Parathyroid adenoma (tissue), 2 donors: ENCODE results near the gene DAB2IP.

Source experiments
- H2AFZ ChIP-seq: fragments of 300-600 bp; sonication (generic); one replicate; pipeline ENCODE4 v1.7.0; 2017; ENCODE audit warnings: antibody characterized with exemption, mild to moderate bottlenecking
- H3K27ac ChIP-seq: fragments of 300-600 bp; sonication (generic); one replicate; pipeline ENCODE4 v1.7.0; 2017
- H3K27me3 ChIP-seq: fragments of 300-600 bp; sonication (generic); one replicate; pipeline ENCODE4 v1.7.0; 2017; ENCODE audit warnings: low read length; ENCODE audit not compliant: control insufficient read depth, insufficient read depth
- H3K36me3 ChIP-seq: fragments of 300-600 bp; sonication (generic); one replicate; pipeline ENCODE4 v1.7.0; 2017; ENCODE audit warnings: low read length; ENCODE audit not compliant: control insufficient read depth, insufficient read depth
- H3K4me1 ChIP-seq: fragments of 300-600 bp; sonication (generic); one replicate; pipeline ENCODE4 v1.7.0; 2017; ENCODE audit warnings: control low read depth
- H3K4me2 ChIP-seq: fragments of 300-600 bp; sonication (generic); one replicate; pipeline ENCODE4 v1.7.0; 2017; ENCODE audit warnings: low read length
- H3K4me3 ChIP-seq: fragments of 300-600 bp; sonication (generic); one replicate; pipeline ENCODE4 v1.7.0; 2017; ENCODE audit warnings: low read depth, low read length
- H3K79me2 ChIP-seq: fragments of 300-600 bp; sonication (generic); one replicate; pipeline ENCODE4 v1.7.0; 2017; ENCODE audit warnings: control low read depth
- H3K9ac ChIP-seq: fragments of 300-600 bp; sonication (generic); one replicate; pipeline ENCODE4 v1.7.0; 2017; ENCODE audit warnings: mild to moderate bottlenecking
- H3K9me3 ChIP-seq: fragments of 300-600 bp; sonication (generic); one replicate; pipeline ENCODE4 v1.7.0; 2017; ENCODE audit warnings: low read length; ENCODE audit not compliant: control insufficient read depth
- CTCF ChIP-seq: fragments of 300-600 bp; sonication (generic); IDR thresholded peaks from one replicate; pipeline ENCODE4 v1.7.0; 2017; ENCODE audit warnings: antibody characterized with exemption, mild to moderate bottlenecking
- donor health status: primary hyperparathyroidism.

Gene DAB2IP

GRCh38 chr9:121625590-121625989 is 25.8 kb upstream of the DAB2IP start:
- Histone ChIP-seq H3K9ac (no peak overlapping the region), H3K4me2 (no peak overlapping the region), H3K4me3 (no peak overlapping the region), H3K79me2 (no peaks in the 10 kb centered on the region), H3K4me1 (no peaks in the 10 kb centered on the region), H2AFZ (no peak overlapping the region), H3K9me3 (no peaks in the 10 kb centered on the region), H3K27me3 (no peaks in the 10 kb centered on the region), H3K27ac (no peak overlapping the region), H3K36me3 (no peaks in the 10 kb centered on the region)
- no peak for TF ChIP-seq CTCF

- no peaks in the 10 kb centered on the region for H3K4me1 ChIP-seq
- no peak for TF ChIP-seq CTCF
- H3K36me3 ChIP-seq: no peaks in the 10 kb centered on the region
- no peak overlapping the region for H2AFZ ChIP-seq
- H3K27ac ChIP-seq: no peak overlapping the region
- H3K9me3 ChIP-seq: no peaks in the 10 kb centered on the region
- H3K27me3 ChIP-seq: no peaks in the 10 kb centered on the region
- no peak overlapping the region for H3K9ac ChIP-seq
- no peak overlapping the region for H3K4me3 ChIP-seq
- H3K79me2 ChIP-seq: no peaks in the 10 kb centered on the region
- H3K4me2 ChIP-seq: no peak overlapping the region
These were observed 25.4 kb upstream of the DAB2IP start for GRCh38 chr9:121626012-121626411.

- Histone ChIP-seq H3K36me3 (no peaks in the 10 kb centered on the region), H3K9ac (no peak overlapping the region), H2AFZ (no peak overlapping the region), H3K4me1 (no peaks in the 10 kb centered on the region), H3K27me3 (no peaks in the 10 kb centered on the region), H3K79me2 (no peaks in the 10 kb centered on the region), H3K4me2 (no peak overlapping the region), H3K27ac (no peak overlapping the region), H3K9me3 (no peaks in the 10 kb centered on the region), H3K4me3 (no peak overlapping the region)
- no peak for TF ChIP-seq CTCF
These were observed 24.0 kb upstream of the DAB2IP start for GRCh38 chr9:121627427-121627826.

- Histone ChIP-seq H3K4me1 (no peaks in the 10 kb centered on the region), H3K27me3 (no peaks in the 10 kb centered on the region), H3K79me2 (no peaks in the 10 kb centered on the region), H3K9ac (no peak overlapping the region), H3K4me3 (no peak overlapping the region), H3K36me3 (no peaks in the 10 kb centered on the region), H3K27ac (no peak overlapping the region), H3K9me3 (no peaks in the 10 kb centered on the region), H2AFZ (no peak overlapping the region), H3K4me2 (no peak overlapping the region)
- no peak for TF ChIP-seq CTCF
These were observed 23.0 kb upstream of the DAB2IP start for GRCh38 chr9:121628401-121628800.

- H3K4me2 ChIP-seq: no peak overlapping the region
- no peaks in the 10 kb centered on the region for H3K9me3 ChIP-seq
- no peak for TF ChIP-seq CTCF
- H3K36me3 ChIP-seq: no peaks in the 10 kb centered on the region
- H2AFZ ChIP-seq: no peak overlapping the region
- no peaks in the 10 kb centered on the region for H3K4me1 ChIP-seq
- no peaks in the 10 kb centered on the region for H3K79me2 ChIP-seq
- H3K27ac ChIP-seq: no peak overlapping the region
- no peak overlapping the region for H3K4me3 ChIP-seq
- no peak overlapping the region for H3K9ac ChIP-seq
- H3K27me3 ChIP-seq: no peaks in the 10 kb centered on the region
These were observed 20.3 kb upstream of the DAB2IP start for GRCh38 chr9:121631115-121631514.
